GM18508 (cell line): Measurements from ENCODE around the gene AK1.
"Not testable (repeated sequence)": the region's sequence is repeated elsewhere in the genome, so short reads cannot be mapped to it uniquely, and the experiment has no call there.

ENCODE experiments used
- ATAC-seq: cut with Tn5 transposase; IDR thresholded peaks from one replicate; pipeline ENCODE4 v1.9.1; 2021; ENCODE audit warnings: moderate number of reproducible peaks; ENCODE audit not compliant: insufficient read depth, unreplicated experiment

AK1 gene

DNA sequence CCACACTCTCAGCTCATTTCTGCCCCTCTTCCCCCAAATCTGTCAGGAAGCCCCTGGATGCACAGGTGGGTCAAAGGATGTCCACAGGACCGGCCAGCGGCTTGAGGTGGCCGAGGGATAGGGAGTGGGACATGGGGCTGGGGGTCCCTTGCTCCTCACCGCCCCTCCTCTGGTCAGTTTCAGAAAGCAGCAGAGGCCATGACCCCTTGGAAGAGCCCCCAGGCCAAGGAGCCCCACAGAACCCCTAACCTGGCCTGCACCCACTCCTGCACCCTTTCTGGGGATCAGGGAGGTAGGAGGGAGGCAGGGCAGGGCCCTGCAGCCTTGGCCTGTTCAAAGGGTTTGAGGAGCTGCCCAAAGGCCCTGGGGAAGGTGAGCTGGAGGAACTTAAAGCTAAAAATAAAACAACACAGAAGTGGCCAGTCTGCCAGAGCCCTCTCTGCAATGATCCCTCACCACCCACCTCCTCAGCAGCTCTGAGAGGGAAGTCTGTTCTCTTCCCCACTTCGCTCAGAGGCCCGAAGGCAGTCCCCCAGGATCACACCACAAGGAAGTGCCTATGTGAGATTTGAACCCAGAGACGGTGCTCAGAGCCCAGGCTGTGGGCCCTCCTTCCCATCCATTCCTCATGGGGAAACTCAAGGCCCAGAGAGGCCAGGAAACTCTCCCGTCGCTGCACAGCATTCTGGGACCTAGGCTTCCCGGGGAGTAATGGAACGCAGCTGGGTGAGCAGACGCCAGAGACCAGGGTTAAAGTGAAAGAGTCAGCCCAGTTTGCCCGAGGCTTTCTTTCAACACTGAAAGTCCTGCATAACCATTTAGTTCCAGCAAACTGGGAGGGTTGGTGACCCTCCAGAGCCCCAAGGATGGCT lies 23.9 kb downstream of the AK1 start:
- no peak for ATAC-seq

DNA sequence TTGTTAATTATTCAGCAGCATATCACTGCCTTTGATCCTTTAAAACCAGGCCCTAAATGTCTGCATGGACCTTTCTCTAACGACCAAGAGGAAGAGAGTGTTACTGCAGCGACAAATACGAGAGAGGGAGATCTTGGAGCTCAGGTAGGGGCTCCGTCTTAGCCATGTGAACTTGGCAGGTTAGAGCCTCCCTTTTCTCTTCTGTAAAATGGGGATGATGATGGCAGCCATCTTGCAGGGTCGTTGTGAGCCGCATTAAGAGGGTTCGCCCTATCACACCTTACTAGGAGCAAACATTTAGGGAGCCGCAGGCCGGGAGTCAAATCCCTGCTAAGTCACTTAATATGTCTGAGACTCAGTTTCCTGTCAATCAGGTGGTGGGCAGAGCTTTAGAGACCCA lies 24.6 kb downstream of the AK1 start:
- ATAC-seq = no peak

DNA sequence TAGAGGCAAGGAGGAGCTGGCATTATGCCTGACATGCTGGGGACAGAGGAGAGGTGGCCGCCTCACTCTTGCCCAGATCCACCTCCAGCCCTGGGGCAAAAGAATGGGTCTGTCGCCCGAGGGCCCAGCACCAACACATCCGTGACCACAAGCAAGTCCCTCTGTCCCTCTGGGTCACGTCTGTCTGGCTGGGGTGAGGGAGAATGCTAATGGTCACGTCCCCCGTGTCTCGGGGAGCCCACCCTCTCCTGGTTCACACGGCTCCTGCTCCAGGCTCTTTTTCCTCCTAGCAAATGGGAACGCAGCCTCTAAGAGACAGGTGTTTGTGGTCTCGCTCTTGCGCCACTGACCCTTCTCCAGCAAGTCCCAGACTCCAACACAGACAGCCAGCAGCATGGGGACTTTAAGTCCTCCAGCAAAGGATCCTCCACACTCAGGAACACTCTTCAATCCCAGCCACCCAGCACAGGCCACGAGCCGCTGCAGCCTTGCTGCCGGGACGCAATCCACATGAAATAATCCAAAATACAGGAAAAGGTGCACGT lies 27.1 kb downstream of the AK1 start:
- no peak for ATAC-seq

DNA sequence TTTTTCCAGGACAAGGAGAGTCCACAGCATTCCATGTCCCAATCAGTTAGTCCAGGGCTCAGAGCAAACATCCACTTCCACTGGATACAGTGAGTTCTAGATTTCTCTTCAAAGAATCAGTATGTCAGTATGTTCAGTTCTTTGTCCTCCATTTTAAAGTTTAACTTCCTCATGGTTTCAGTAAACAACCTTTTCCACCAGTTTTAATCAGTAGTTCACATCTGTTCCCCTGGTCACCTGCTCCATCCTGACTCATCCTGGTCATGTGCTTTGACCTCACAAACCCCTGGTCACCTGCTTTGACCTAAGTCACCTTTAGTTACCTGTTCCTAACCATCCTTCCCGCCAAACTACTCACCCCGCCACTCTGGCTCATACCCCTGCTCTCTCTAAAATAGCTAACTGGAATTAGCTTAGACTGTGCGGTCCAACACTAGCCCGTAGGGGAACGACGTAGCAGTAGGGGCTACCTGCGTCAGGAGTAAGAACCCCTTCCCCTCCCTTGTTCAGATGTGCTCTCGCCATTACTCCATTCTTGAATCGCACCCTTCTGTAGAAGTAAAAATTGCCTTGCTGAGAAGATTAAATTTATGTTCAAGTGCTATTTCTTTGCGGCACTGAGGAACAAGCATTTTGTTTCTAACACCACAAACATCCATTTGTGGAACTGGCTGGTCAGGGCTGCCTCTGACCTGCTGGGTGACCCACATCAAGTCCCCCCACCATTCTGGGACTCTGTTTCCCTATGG lies 28.5 kb downstream of the AK1 start:
- no peak for ATAC-seq

GRCh38 chr9:127847833-127848755 lies 29.4 kb downstream of the AK1 start:
- ATAC-seq = no peak

- ATAC-seq = no peak
Measured at GRCh38 chr9:127847178-127847510, 30.3 kb downstream of the AK1 start.

- no peak for ATAC-seq
Measured at GRCh38 chr9:127846443-127847177, 30.9 kb downstream of the AK1 start.

DNA sequence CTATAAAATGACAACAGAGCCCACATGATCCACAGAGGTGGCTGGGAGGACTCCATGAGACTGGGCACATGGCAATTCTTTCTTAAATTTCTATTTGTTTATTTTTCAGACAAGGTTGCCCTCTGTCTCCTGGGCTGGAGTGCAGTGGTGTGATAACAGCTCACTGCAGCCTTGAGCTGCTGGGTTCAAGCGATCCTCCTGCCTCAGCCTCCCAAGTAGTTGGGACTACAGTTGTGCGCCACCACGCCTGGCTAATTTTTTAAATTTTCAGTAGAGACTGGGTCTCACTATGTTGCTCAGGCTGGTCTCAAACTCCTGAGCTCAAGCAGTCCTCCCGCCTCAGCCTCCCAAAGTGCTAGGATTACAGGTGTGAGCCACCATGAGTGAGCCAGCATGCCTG lies 31.9 kb downstream of the AK1 start:
- ATAC-seq = not testable (repeated sequence)

DNA sequence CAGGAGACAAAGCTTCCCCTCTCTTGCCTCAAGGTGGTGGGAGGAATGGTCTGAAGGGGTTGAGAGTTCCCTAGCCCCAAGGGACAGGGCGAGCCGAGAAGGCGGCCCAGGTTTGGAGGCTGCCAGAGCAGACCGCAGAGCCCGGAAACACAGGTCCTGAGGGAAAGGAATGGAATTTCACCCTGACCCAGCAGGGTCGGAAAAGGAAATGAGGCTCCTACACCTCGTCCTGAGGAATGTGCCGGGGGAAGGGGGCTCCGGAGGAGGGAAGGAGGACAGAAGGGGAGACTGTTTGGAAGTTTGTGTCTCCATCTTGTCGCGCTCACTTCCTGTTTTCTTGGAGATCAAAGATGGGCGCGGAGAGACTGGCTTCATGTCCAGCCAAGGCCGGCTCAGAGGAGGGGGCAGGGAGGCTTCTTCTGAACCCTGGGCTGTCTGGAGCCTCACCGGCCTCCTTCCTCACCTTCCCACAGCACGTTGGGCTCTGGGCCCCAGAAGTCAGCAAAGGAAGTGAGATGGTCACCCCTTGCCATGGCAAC lies 32.6 kb downstream of the AK1 start:
- no peak for ATAC-seq

GRCh38 chr9:127841087-127841835 lies 36.2 kb downstream of the AK1 start:
- no peak for ATAC-seq

DNA sequence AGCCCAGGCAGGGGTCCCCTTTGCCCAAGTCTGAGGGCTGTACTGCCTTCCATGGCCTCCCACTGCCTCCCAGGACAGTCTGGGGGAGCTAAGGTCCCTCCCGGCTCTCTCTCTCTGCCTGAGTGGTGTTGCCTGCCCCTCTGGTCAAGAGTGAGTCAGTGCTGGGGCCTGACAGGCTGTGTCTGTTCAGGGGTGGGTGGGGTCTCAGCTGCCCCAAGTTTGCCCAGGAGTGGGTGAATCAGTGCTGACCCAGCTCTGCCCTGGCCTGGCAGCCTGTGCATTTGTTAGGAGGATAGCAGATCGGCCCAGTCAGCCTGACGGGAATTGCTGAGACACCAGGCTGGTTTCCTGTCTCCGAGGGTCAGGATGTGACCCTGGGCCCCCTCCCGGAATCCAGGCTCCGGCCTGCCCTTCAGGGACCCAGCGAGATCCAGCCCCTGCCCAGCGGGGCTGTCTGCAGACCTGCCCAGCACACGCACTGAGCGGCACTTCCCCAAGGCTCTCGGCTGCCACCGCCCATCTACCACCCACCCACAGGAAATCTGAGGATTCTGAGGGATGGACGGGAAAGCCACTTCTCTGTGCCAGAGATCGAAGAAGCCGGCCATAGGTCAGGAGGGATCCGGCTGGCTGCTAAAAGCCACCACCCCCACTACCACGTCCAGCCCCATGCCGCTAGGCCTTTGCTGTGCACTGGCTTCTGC lies 38.9 kb downstream of the AK1 start:
- no peak for ATAC-seq

- no peak for ATAC-seq
Measured at GRCh38 chr9:127837346-127837745, 40.1 kb downstream of the AK1 start.

GRCh38 chr9:127836561-127836960 lies 40.9 kb downstream of the AK1 start:
- ATAC-seq = not testable (repeated sequence)

DNA sequence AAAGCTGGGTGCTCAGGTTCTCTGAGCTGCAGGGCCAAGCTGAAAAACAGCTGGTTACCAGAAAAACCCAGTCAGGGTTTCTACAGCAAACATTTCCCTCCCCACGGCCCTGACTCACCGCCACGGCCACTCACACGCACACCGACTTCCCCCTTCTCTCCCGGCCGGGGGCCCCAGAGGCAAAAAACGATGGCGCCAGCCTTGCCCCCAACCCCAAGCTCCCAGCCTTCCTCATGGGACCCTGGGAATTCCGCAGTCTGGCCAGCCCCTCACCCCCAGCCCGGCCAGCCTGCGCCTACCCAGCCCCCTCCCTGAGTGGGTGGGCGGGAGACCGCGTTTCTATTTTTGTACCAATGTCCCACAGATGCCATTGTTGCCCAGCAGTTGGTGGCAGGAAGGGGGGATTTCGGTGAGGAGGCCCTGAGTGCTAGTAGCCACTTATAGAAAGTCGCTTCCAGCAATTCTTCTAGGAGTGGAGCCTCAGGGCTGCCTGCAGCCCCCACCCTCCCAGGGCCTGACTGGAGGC lies 41.4 kb downstream of the AK1 start:
- no peak for ATAC-seq

DNA sequence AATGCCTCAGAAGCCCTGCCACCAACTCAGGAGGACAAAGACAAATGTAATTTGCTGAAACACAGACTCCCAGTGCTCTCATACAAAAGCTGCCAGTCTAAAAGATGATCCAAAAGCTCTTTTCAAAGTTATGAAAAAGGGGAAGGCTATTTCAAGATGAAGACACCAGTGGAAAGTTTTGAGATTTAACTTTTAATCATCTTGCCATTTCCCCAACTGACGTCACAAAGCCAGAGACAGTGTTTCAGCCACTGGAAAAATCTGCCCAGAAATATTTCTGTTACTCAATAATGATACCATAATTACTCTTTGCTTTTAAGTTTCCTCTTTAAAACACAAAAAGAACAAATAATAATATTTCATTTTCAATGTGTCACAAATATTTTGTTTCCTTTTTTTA lies 43.9 kb downstream of the AK1 start:
- no peak for ATAC-seq

GRCh38 chr9:127832248-127832647 lies 45.2 kb downstream of the AK1 start:
- no peak for ATAC-seq

GRCh38 chr9:127829205-127829906 lies 48.1 kb downstream of the AK1 start:
- no peak for ATAC-seq
